Activated B cell treated with CpG ODN at 0.5 μM for 24 hours (primary cell): ENCODE measurements around the gene ANKRD66. TPM values are rescaled to one million over a fixed set of nuclear protein-coding genes. Genes with fewer than 3 reads are reported as not detected.

Experiments used
- ATAC-seq: fragments of 200-7000 bp; cut with Tn5 transposase; one replicate; pipeline ENCODE4 v1.10.0; 2021; ENCODE audit warnings: low read depth, mild to moderate bottlenecking, moderate library complexity
- CTCF ChIA-PET: fragments of 350-600 bp; sonication (Branson Sonifier 250); formaldehyde crosslinking; loops from one replicate; lab custom pipeline; 2021; ENCODE audit warnings: antibody characterized with exemption; lab: Charles Lee
- POLR2A ChIA-PET: fragments of 350-600 bp; sonication (Branson Sonifier 250); formaldehyde crosslinking; loops from one replicate; lab custom pipeline; 2021; ENCODE audit warnings: antibody characterized with exemption; lab: Charles Lee
- DNase-seq: peaks from one replicate; pipeline ENCODE4 v3.0.0; 2022
- H3K27ac Mint-ChIP-seq: one replicate; pipeline ENCODE4 v1.8.0; 2020; ENCODE audit warnings: mixed read lengths
- H3K27me3 Mint-ChIP-seq: one replicate; pipeline ENCODE4 v1.8.0; 2021; ENCODE audit warnings: mixed read lengths
- H3K36me3 Mint-ChIP-seq: one replicate; pipeline ENCODE4 v1.8.0; 2021; ENCODE audit warnings: low read depth, mixed read lengths
- H3K4me1 Mint-ChIP-seq: one replicate; pipeline ENCODE4 v1.8.0; 2021; ENCODE audit warnings: mixed read lengths
- H3K4me3 Mint-ChIP-seq: one replicate; pipeline ENCODE4 v1.8.0; 2020; ENCODE audit warnings: mild to moderate bottlenecking, mixed read lengths
- H3K9me3 Mint-ChIP-seq: one replicate; pipeline ENCODE4 v1.8.0; 2020; ENCODE audit warnings: mixed read lengths
- intact Hi-C: fragments of 100-400 bp; cut with micrococcal nuclease; formaldehyde crosslinking; loops from one replicate; pipeline ENCODE4 v1.15.1; 2024
- total RNA-seq: library from RNA; stranded (reverse); gene quantifications from 2 replicates; pipeline ENCODE4 v1.2.3, GENCODE V29; 2022
- TF ChIP-seq, protein P1 (sequence below): fragments of 200-600 bp; IDR thresholded peaks from one replicate; pipeline ENCODE4 v1.8.0; 2022; ENCODE audit warnings: antibody characterized with exemption, mild to moderate bottlenecking

ANKRD66 gene
- total RNA-seq, 1 donor from 2014 or later, result not detected

DNA sequence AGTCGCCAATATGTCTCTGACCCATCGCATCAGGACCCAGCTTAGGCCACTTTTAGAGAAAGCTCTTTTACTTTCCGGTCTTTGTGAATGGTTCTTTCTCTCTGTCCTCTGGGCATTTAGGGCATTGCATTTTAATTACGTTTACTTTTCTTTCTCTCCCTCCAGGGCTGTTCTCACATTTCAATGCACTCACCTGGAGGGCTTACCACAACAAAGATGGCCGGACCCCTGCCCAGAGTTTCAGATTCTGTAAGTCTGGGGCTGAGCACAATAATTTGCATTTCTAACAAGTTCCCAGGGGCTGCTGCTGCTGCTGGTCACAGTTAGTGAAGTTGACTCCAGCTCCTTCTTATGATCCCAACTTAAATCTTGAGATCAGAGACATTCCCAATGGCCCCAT, 3.0 kb downstream of the ANKRD66 start:
- POLR2A ChIA-PET, result no interaction called here
- intact Hi-C loops, result no loop called here
- Mint-ChIP-seq H3K27ac (no peak overlapping the region), H3K4me3 (no peak overlapping the region), H3K4me1 (no peaks in the 10 kb centered on the region), H3K36me3 (no peaks in the 10 kb centered on the region), H3K9me3 (no peaks in the 10 kb centered on the region), H3K27me3 (peaks cover 7% of the 10 kb centered on the region)
- ATAC-seq (no peak), DNase-seq (no peak)
- CTCF ChIA-PET, result no interaction called here
- TF ChIP-seq, protein P1, sequence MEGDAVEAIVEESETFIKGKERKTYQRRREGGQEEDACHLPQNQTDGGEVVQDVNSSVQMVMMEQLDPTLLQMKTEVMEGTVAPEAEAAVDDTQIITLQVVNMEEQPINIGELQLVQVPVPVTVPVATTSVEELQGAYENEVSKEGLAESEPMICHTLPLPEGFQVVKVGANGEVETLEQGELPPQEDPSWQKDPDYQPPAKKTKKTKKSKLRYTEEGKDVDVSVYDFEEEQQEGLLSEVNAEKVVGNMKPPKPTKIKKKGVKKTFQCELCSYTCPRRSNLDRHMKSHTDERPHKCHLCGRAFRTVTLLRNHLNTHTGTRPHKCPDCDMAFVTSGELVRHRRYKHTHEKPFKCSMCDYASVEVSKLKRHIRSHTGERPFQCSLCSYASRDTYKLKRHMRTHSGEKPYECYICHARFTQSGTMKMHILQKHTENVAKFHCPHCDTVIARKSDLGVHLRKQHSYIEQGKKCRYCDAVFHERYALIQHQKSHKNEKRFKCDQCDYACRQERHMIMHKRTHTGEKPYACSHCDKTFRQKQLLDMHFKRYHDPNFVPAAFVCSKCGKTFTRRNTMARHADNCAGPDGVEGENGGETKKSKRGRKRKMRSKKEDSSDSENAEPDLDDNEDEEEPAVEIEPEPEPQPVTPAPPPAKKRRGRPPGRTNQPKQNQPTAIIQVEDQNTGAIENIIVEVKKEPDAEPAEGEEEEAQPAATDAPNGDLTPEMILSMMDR, result no peak

DNA sequence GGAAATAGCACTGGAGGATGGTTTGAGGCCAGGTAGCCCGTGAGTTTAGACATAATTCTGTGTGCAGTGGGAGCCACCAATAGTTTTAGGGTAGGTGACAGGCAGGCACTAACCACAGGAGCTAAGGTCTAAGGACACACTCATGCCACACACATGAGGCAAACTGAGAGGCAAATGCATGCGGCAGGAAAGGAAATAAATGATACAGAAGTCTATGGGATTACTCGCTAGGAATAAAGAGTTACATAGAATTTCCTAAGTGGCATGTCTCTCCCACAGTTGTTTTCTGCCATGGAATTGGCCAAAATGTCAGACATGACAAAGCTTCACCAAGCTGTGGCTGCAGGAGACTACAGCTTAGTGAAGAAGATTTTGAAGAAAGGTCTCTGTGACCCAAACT, 4.9 kb downstream of the ANKRD66 start:
- Mint-ChIP-seq H3K9me3 (no peaks in the 10 kb centered on the region), H3K4me3 (no peak overlapping the region), H3K27me3 (peaks cover 7% of the 10 kb centered on the region), H3K4me1 (no peaks in the 10 kb centered on the region), H3K27ac (no peak overlapping the region), H3K36me3 (no peaks in the 10 kb centered on the region)
- intact Hi-C loops, result no loop called here
- ATAC-seq (no peak), DNase-seq (no peak)
- POLR2A ChIA-PET, result no interaction called here
- CTCF ChIA-PET, result no interaction called here
- TF ChIP-seq, protein P1, result no peak

DNA sequence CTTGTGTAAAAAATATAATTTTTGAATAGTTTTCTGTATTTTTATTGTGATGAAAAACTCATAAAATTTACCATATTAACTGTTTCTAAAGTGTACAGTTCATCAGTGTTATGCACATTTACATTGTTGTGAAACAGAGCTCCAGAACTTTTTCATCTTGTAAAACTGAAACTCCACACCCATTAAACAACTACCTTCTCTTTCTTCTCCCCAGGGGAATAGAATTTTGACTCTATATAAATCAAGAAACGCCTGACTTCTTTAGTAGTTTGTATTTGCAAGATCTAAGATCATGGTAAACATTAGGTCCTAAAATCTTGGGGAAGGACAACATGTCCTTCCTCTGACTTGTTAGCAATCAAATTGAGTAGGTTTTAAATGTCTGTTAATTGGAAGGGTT, 9.1 kb downstream of the ANKRD66 start:
- DNase-seq, result no peak
- H3K27ac Mint-ChIP-seq, result no peak overlapping the region
- ChIA-PET POLR2A (no interaction called here), CTCF (no interaction called here)
- H3K4me1 Mint-ChIP-seq, result no peaks in the 10 kb centered on the region
- H3K9me3 Mint-ChIP-seq, result no peaks in the 10 kb centered on the region
- H3K27me3 Mint-ChIP-seq, result peaks cover 10% of the 10 kb centered on the region
- no peaks in the 10 kb centered on the region for H3K36me3 Mint-ChIP-seq
- no peak overlapping the region for H3K4me3 Mint-ChIP-seq
- TF ChIP-seq, protein P1, result no peak
- ATAC-seq, result no peak
- intact Hi-C loops, result no loop called here

DNA sequence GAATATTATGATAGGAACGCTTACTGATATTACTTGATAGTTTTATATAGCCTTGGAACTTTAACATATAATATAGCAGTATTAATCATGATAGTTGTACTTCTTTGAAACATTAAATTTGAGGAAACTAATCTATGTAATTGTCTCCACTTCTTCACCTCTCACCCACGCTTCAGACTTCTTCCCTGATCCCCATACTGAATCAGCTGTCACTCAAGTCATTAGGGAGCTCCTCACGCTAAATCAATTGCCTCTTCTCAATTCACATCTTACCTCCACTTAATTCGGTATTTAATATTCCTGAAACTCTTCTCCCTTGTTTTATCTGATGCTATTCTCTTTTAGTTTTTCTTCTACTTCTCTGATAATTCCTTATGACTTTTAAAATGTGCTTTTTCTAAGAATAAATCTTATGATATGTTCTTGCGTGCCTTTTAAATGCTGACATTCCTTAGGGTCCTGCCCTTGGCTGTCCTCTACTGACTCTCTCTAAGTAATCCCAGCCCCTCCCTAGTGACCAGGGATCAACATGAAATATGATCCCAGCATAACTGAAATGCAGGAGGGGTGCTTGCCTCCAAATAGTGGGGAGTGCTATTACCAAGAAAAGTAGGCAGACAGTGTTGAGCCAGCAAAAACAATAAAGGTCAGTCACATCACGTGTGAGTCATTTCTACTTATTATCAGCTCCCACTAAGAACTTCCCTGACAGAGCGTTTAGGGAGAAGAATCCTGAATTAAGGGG, 9.9 kb downstream of the ANKRD66 start:
- ChIA-PET CTCF (no interaction called here), POLR2A (no interaction called here)
- intact Hi-C loops, result no loop called here
- H3K27me3 Mint-ChIP-seq, result peaks cover 7% of the 10 kb centered on the region
- no peaks in the 10 kb centered on the region for H3K4me1 Mint-ChIP-seq
- no peaks in the 10 kb centered on the region for H3K36me3 Mint-ChIP-seq
- H3K27ac Mint-ChIP-seq, result no peak overlapping the region
- ATAC-seq (no peak), DNase-seq (no peak)
- no peaks in the 10 kb centered on the region for H3K9me3 Mint-ChIP-seq
- TF ChIP-seq, protein P1, result no peak
- H3K4me3 Mint-ChIP-seq, result no peak overlapping the region

DNA sequence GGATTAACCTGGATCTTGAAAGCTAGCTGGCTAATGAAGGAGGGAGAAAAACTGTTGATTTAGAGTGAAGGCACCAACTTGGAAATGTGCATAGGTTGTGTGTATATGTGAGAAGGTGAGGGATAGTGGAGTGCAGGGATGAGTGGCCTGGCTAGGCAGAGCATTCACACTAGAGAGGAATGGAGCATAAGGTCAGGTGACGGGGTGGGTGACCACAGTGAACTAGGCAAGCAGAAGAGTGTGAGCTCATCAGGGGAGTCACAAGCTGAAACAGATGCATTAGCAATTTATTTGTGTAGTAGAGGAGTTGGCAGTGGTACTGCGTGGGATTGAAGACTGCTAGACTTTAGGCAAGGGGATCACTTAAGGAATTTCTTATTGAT, 10.5 kb downstream of the ANKRD66 start:
- ChIA-PET POLR2A (no interaction called here), CTCF (no interaction called here)
- Mint-ChIP-seq H3K9me3 (no peaks in the 10 kb centered on the region), H3K4me1 (no peaks in the 10 kb centered on the region), H3K4me3 (no peak overlapping the region), H3K27ac (no peak overlapping the region), H3K36me3 (no peaks in the 10 kb centered on the region), H3K27me3 (peaks cover 7% of the 10 kb centered on the region)
- intact Hi-C loops, result no loop called here
- TF ChIP-seq, protein P1, result no peak
- ATAC-seq (no peak), DNase-seq (no peak)
